ENCODE results near the gene DGCR6L.
"Not testable (repeated sequence)": the region's sequence is repeated elsewhere in the genome, so short reads cannot be mapped to it uniquely, and the experiment has no call there.

The DGCR6L gene

DNA sequence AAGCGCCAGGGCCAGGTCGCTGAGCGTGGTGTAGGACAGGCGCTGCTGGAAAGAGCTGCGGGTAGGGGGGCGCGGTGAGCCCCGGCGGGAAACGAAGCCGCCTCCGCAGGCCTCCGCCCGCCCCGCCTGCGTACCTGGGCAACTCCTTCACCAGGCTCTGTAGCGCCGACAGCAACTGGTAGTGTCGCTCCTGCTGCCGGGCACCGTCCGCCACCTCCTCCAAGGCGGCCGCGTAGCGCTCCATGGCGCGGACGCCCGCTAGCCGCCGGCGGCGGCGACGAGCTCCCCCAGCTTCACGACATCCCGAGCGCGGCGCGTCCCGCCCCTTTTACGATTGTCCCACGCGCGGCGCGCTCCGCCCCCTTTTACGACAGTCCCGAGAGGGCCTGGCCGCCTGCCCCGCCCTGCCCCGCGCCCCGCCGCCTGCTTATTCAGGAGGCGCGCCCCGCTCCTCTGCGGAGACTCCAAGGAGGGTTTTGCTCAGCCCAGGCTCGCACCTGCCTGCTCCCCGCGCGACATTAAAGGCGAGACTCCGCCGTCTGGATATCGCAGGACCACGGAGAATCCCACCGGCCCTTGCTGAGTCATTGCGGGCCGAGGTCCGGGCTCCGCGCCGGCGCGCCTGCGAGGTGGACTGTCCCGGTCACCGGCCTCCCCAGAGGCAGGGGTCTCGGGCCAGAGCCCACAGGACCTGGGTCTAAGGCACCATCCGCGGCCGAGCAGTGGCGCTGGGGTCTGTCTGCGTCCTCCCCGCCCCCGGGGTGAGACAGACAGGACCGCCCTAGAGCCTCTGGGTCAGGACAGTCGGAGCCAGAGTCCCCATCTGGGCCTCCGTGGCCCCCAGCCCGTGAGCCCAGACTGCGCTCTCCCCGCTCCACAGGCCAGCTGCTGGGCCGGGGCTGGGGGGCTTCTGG, at the start of gene DGCR6L:
TSS of gene DGCR6L (minus strand) at position 316 of the 914 bp plus-strand sequence. CDS start at position 244, 72 bp downstream.
- DNase-seq (ENCODE audit: low read depth), result peak; percentile 86
- H3K4me3 ChIP-seq (ENCODE audit: low read depth, low read length), result peak within 1 kb of the TSS; percentile 65

DNA sequence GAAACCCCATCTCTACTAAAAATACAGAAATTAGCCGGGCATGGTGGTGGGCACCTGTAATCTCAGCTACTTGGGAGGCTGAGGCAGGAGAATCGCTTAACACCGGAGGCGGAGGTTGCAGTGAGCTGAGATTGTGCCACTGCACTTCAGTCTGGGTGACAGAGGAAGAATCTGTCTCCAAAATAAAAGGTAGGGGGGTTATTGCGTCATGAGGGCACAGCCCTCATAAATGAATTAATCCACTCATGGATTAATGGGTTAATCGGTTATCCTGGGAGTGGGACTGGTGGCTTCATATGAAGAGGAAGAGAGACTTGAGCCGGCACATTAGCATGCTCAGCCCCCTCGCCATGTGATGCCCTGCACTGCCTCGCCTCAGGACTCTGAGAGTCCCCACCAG, 49.0 kb upstream of the DGCR6L start:
- H3K4me3 ChIP-seq (ENCODE audit: low read depth, low read length); DNase-seq (ENCODE audit: low read depth): not testable (repeated sequence)

GRCh38 chr22:20366841-20367240, 47.0 kb upstream of the DGCR6L start:
- not testable (repeated sequence) for DNase-seq (ENCODE audit: low read depth); H3K4me3 ChIP-seq (ENCODE audit: low read depth, low read length)

GRCh38 chr22:20364335-20365260, 44.7 kb upstream of the DGCR6L start:
- DNase-seq (ENCODE audit: low read depth); H3K4me3 ChIP-seq (ENCODE audit: low read depth, low read length): not testable (repeated sequence)

GRCh38 chr22:20362403-20362802, 42.5 kb upstream of the DGCR6L start:
- not testable (repeated sequence) for DNase-seq (ENCODE audit: low read depth); H3K4me3 ChIP-seq (ENCODE audit: low read depth, low read length)

GRCh38 chr22:20361752-20362229, 41.9 kb upstream of the DGCR6L start:
- H3K4me3 ChIP-seq (ENCODE audit: low read depth, low read length); DNase-seq (ENCODE audit: low read depth): not testable (repeated sequence)

DNA sequence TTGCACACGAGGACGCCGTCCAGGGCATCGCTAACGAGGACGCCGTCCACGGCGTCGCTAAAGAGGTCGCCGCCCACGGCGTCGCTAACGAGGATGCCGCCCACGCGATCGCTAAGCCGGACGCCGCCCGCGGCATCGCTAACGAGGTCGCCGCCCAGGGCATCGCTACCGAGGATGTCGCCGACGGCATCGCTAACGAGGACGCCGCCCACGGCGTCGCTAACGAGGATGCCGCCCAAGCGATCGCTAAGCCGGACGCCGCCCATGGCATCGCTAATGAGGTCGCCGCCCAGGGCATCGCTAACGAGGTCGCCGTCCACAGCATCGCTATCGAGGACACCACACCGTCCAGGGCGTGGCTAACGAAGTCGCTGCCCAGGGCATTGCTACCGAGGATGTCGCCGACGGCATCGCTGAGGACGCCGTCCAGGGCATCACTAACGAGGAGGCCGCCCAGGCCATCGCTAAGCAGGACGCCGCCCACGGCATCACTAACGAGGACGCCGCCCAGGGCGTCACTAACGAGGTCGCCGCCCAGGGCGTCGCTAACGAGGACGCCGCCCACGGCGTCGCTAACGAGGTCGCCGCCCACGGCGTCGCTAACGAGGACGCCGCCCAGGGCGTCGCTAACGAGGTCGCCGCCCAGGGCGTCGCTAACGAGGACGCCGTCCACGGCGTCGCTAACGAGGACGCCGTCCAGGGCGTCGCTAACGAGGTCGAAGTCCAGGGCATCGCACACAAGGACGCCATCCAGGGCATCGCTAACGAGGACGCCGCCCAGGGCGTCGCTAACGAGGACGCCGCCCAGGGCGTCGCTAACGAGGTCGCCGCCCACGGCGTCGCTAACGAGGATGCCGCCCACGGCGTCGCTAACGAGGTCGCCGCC, 41.2 kb upstream of the DGCR6L start:
- not testable (repeated sequence) for DNase-seq (ENCODE audit: low read depth); H3K4me3 ChIP-seq (ENCODE audit: low read depth, low read length)

GRCh38 chr22:20360261-20360660, 40.4 kb upstream of the DGCR6L start:
- not testable (repeated sequence) for H3K4me3 ChIP-seq (ENCODE audit: low read depth, low read length); DNase-seq (ENCODE audit: low read depth)

DNA sequence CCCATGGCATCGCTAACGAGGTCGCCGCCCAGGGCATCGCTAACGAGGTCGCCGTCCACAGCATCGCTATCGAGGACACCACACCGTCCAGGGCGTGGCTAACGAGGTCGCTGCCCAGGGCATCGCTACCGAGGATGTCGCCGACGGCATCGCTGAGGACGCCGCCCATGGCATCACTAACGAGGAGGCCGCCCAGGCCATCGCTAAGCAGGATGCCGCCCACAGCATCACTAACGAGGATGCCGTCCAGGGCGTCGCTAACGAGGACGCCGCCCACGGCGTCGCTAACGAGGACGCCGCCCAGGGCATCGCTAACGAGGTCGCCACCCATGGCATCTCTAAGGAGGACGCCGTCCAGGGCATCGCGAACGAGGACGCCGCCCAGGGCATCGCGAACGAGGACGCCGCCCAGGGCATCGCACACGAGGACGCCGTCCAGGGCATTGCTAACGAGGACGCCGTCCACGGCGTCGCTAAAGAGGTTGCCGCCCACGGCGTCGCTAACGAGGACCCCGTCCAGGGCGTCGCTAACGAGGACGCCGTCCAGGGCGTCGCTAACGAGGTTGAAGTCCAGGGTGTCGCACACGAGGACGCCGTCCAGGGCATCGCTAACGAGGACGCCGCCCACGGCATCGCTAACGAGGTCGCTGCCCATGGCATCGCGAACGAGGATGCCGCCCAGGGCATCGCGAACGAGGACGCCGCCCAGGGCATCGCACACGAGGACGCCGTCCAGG, 38.8 kb upstream of the DGCR6L start:
- H3K4me3 ChIP-seq (ENCODE audit: low read depth, low read length); DNase-seq (ENCODE audit: low read depth): not testable (repeated sequence)

- not testable (repeated sequence) for DNase-seq (ENCODE audit: low read depth); H3K4me3 ChIP-seq (ENCODE audit: low read depth, low read length)
Observed at GRCh38 chr22:20357967-20358366, 38.1 kb upstream of the DGCR6L start.

DNA sequence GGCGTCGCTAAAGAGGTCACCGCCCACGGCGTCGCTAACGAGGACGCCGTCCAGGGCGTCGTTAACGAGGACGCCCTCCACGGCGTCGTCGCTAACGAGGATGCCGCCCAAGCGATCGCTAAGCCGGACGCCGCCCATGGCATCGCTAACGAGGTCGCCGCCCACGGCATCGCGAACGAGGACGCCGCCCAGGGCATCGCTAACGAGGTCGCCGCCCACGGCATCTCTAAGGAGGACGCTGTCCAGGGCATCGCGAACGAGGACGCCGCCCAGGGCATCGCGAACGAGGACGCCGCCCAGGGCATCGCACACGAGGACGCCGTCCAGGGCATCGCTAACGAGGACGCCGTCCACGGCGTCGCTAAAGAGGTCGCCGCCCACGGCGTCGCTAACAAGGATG, 37.0 kb upstream of the DGCR6L start:
- not testable (repeated sequence) for H3K4me3 ChIP-seq (ENCODE audit: low read depth, low read length); DNase-seq (ENCODE audit: low read depth)

DNA sequence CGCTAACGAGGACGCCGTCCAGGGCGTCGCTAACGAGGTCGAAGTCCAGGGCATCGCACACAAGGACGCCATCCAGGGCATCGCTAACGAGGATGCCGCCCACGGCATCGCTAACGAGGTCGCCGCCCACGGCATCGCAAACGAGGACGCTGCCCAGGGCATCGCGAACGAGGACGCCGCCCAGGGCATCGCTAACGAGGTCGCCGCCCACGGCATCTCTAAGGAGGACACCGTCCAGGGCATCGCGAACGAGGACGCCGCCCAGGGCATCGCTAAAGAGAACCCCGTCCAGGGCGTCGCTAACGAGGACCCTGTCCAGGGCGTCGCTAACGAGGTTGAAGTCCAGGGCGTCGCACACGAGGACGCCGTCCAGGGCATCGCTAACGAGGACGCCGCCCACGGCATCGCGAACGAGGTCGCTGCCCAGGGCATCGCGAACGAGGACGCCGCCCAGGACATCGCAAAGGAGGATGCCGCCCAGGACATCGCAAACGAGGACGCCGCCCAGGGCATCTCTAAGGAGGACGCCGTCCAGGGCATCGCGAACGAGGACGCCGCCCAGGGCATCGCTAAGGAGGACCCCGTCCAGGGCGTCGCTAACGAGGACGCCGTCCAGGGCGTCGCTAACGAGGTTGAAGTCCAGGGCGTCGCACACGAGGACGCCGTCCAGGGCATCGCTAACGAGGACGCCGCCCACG, 36.2 kb upstream of the DGCR6L start:
- H3K4me3 ChIP-seq (ENCODE audit: low read depth, low read length); DNase-seq (ENCODE audit: low read depth): not testable (repeated sequence)

DNA sequence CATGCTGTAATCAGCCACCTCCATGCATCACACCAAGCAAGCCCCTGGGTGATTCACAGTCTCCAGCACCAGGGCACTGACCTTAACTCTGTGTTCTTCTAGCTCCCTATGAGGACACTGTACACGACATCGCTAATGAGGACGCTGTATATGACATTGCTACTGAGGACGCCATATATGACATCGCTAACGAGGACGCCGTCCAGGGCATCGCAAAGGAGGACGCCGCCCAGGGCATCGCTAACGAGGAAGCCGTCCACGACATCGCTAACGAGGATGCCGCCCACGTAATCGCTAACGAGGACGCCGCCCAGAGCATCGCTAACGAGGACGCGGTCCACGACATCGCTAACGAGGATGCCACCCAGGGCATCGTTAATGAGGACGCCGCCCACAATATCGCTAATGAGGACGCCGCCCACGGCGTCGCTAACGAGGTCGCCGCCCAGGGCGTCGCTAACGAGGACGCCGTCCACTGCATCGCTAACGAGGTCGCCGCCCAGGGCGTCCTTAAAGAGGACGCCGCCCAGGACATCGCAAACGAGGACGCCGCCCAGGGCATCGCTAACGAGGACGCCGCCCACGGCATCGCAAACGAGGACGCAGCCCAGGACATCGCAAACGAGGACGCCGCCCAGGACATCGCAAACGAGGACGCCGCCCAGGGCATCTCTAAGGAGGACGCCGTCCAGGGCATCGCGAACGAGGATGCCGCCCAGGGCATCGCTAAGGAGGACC, 34.5 kb upstream of the DGCR6L start:
- DNase-seq (ENCODE audit: low read depth), result no peak

GRCh38 chr22:20352536-20352935, 32.7 kb upstream of the DGCR6L start:
- not testable (repeated sequence) for H3K4me3 ChIP-seq (ENCODE audit: low read depth, low read length); DNase-seq (ENCODE audit: low read depth)

More for the DNA sequence above, 34.5 kb upstream of the DGCR6L start:
- H3K4me3 ChIP-seq (ENCODE audit: low read depth, low read length), result no peak overlapping the region

DNA sequence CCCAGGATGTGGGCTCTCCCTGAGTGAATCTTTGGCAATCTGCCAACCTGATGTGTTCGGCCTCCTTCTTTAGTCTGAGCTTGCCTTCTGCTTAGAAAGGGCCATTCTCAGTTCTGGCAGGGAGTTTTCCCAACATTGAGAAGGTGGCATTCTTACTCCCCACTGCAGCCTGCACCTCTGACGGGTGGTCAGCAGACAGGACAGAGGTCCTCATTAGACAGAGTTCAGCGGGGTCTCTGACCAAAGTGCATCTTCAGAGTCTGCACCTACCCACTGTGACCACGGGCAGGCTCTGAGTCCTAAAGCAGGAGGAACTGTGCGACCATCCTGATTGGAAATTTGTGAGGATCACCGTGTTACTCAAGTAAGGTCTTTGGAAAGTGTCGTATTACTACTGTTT, 26.7 kb upstream of the DGCR6L start:
- H3K4me3 ChIP-seq (ENCODE audit: low read depth, low read length); DNase-seq (ENCODE audit: low read depth): not testable (repeated sequence)

DNA sequence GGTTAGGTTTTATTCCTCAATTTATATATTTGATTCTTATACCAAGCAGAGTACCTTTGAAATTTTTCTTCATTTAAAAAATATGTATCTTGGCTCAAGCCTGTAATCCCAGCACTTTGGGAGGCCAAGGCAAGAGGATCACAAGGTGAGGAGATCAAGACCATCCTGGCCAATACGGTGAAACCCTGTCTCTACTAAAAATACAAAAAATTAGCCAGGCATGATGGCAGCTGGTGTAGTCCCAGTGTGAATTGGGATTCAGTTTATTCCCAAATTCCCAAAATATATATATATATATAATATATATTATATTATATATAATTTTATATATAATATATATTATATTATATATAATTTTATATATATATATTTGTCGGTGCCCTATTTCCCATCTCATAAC, 18.4 kb upstream of the DGCR6L start:
- not testable (repeated sequence) for DNase-seq (ENCODE audit: low read depth); H3K4me3 ChIP-seq (ENCODE audit: low read depth, low read length)

DNA sequence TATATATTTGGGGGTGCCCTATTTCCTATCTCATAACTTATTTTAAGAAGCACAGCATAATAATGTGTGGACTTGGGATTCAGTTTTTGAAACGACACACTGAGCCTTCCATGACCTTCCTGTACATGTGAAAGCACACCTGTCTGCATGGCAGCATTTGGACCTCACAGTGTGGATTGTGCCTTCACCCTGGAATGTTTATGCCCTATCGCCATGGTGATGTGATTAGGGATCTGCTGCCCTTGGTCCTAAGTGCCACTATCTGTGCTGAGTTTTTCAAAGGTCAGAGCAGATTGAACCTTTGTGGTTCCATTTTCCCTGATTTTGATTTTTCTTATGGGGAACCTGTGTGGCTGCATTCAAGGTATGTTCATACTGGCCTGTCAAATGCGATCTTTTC, 17.9 kb upstream of the DGCR6L start:
- not testable (repeated sequence) for DNase-seq (ENCODE audit: low read depth); H3K4me3 ChIP-seq (ENCODE audit: low read depth, low read length)
